Adrenal gland (tissue), 5 donors: ENCODE results near the gene SBF2.

Experiments used
- POLR2A ChIP-seq, 2 donors: fragments of 450-650 bp; IDR thresholded peaks; one replicate each; pipeline ENCODE4 v1.6.1; 2017; ENCODE audit warnings: antibody characterized with exemption in 2 of 2, mild to moderate bottlenecking in 2 of 2, moderate library complexity in 1 of 2
- TF ChIP-seq, protein P1 (sequence below), 6 experiments: fragments of 450-650 bp in 4 of 6; fragments of 200-600 bp in 2 of 6; sonication (generic) in 1 of 6; IDR thresholded peaks; 1 replicate in 5 of 6; 2 replicates in 1 of 6; pipeline versions ENCODE4 v1.5.1 to v1.8.0; 2016 to 2021; ENCODE audit warnings: antibody characterized with exemption in 6 of 6, mild to moderate bottlenecking in 2 of 6, moderate library complexity in 1 of 6
- donor health status: DM: no; HTN: no; CAD: no.

DNA sequence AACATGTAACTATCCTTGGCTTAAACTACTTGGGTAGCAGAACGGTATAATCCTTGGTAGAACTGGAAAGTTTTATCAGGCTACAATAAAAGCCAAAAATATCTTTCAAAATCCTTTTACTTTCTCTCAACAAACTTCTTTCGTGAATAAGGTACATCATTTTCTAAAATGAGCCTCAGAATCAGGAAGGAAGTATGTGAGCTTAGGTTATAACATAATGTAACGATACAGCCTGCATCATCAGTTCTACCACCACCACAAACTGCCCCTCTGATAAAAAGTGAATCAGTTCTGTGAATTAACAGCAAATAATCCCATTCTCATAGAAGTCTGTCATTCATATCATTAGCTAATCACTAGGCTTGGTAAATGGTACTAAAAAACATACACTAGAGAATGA lies 244.3 kb downstream of the SBF2 start:
- TF ChIP-seq POLR2A (IDR thresholded peaks at IDR 0.05): no peak
- TF ChIP-seq, protein P1, sequence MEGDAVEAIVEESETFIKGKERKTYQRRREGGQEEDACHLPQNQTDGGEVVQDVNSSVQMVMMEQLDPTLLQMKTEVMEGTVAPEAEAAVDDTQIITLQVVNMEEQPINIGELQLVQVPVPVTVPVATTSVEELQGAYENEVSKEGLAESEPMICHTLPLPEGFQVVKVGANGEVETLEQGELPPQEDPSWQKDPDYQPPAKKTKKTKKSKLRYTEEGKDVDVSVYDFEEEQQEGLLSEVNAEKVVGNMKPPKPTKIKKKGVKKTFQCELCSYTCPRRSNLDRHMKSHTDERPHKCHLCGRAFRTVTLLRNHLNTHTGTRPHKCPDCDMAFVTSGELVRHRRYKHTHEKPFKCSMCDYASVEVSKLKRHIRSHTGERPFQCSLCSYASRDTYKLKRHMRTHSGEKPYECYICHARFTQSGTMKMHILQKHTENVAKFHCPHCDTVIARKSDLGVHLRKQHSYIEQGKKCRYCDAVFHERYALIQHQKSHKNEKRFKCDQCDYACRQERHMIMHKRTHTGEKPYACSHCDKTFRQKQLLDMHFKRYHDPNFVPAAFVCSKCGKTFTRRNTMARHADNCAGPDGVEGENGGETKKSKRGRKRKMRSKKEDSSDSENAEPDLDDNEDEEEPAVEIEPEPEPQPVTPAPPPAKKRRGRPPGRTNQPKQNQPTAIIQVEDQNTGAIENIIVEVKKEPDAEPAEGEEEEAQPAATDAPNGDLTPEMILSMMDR (IDR thresholded peaks at IDR 0.05): no peak
